Stimulated activated CD8-positive, alpha-beta memory T cell treated with anti-CD3 and anti-CD28 coated beads, Interleukin-7, amount 100 ng/mL, for 1 hour (primary cell): ENCODE measurements around the gene SCAP.

Source experiments
- DNase-seq, 2 donors: peaks; one replicate each; pipeline ENCODE4 v3.0.0-alpha.2; 2020; ENCODE audit warnings: low read depth in 2 of 2

Gene SCAP

DNA sequence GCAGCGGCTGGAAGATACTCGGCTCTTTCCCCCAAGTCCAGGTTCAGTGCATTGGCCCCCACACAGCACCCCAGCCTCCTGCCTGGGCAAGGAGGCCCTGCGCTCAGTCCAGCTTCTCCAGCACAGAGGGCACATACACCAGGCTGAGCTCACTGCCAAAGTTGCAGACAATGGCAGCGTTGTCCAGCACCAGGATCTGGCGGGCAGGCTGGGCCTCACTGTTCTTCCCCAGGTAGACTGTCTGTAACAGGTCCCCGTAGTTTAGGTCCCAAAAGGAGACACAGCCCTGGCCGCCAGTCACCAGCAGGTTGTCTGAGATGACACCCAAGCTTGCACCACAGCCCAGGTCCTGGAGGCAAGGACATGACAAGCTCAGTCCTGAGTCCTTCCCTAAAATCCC is 62.0 kb downstream of the SCAP start:
- no peak for DNase-seq

DNA sequence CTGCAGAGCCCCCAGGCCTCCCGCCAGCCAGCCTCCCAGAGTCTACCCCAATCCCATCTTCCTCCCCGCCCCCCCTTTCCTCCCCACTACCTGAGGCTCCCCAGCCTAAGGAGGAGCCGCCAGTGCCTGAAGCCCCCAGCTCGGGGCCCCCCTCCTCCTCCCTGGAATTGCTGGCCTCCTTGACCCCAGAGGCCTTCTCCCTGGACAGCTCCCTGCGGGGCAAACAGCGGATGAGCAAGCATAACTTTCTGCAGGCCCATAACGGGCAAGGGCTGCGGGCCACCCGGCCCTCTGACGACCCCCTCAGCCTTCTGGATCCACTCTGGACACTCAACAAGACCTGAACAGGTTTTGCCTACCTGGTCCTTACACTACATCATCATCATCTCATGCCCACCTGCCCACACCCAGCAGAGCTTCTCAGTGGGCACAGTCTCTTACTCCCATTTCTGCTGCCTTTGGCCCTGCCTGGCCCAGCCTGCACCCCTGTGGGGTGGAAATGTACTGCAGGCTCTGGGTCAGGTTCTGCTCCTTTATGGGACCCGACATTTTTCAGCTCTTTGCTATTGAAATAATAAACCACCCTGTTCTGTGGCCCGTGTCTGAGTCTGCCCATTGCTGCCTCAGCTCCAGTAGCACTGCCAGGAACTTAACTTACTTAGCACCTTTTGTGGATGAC is 62.8 kb downstream of the SCAP start:
- DNase-seq, result no peak

DNA sequence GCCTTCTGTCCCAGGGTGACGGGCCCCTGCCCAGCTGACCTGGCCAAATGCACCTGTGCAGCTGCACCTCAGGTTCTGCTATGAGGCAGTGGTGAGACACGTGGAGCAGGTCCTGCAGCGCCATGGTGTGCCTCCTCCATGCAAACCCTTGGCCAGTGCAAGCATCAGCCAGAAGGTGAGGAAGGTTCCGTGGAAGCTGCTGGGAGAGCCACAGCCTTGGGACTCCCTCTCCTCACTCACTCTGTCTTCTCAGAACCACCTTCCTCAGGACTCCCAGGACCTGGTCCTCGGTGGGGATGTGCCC is 63.3 kb downstream of the SCAP start:
- DNase-seq, result no peak

DNA sequence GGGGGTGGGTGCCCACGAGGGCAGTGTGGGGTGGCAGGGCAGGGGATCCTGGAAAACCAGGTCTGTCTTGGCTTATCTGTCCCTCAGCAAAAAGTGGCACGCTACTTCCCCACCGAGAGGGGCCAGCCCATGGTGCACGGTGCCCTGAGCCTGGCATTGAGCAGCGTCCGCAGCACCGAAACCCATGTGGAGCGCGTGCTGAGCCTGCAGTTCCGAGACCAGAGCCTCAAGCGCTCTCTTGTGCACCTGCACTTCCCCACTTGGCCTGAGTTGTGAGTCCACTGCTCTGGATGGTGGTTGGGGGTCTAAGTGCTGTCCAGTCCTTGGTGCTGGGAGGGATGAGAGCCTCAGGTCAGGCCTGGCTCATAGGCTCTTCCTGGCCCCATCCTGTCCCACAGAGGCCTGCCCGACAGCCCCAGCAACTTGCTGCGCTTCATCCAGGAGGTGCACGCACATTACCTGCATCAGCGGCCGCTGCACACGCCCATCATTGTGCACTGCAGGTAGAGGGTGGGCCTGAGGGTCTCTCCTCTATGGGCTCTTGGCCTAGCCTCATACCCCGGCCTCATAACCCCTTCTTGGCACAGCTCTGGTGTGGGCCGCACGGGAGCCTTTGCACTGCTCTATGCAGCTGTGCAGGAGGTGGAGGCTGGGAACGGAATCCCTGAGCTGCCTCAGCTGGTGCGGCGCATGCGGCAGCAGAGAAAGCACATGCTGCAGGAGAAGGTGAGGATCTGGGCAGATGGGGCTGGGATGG is 63.9 kb downstream of the SCAP start:
- DNase-seq, result no peak

DNA sequence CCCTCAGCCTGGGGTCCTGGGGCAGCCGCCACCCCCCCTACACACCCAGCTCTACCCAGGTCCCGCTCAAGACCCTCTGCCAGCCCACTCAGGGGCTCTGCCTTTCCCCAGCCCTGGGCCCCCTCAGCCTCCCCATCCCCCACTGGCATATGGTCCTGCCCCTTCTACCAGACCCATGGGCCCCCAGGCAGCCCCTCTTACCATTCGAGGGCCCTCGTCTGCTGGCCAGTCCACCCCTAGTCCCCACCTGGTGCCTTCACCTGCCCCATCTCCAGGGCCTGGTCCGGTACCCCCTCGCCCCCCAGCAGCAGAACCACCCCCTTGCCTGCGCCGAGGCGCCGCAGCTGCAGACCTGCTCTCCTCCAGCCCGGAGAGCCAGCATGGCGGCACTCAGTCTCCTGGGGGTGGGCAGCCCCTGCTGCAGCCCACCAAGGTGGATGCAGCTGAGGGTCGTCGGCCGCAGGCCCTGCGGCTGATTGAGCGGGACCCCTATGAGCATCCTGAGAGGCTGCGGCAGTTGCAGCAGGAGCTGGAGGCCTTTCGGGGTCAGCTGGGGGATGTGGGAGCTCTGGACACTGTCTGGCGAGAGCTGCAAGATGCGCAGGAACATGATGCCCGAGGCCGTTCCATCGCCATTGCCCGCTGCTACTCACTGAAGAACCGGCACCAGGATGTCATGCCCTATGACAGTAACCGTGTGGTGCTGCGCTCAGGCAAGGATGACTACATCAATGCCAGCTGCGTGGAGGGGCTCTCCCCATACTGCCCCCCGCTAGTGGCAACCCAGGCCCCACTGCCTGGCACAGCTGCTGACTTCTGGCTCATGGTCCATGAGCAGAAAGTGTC is 64.7 kb downstream of the SCAP start:
- DNase-seq, result no peak

DNA sequence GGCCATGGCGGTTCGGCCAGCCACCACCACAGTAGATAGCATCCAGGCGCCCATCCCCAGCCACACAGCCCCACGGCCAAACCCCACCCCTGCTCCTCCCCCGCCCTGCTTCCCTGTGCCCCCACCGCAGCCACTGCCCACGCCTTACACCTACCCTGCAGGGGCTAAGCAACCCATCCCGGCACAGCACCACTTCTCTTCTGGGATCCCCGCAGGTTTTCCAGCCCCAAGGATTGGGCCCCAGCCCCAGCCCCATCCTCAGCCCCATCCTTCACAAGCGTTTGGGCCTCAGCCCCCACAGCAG is 65.4 kb downstream of the SCAP start:
- no peak for DNase-seq

DNA sequence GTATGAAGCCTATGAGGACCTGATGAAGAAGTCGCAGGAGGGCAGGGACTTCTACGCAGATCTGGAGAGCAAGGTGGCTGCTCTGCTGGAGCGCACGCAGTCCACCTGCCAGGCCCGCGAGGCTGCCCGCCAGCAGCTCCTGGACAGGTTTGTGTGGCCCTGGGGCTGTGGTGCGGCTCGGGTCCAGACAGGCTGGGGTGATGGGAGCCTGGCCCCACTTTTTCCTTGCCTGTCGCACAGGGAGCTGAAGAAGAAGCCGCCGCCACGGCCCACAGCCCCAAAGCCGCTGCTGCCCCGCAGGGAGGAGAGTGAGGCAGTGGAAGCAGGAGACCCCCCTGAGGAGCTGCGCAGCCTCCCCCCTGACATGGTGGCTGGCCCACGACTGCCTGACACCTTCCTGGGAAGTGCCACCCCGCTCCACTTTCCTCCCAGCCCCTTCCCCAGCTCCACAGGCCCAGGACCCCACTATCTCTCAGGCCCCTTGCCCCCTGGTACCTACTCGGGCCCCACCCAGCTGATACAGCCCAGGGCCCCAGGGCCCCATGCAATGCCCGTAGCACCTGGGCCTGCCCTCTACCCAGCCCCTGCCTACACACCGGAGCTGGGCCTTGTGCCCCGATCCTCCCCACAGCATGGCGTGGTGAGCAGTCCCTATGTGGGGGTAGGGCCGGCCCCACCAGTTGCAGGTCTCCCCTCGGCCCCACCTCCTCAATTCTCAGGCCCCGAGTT is 65.9 kb downstream of the SCAP start:
- no peak for DNase-seq

DNA sequence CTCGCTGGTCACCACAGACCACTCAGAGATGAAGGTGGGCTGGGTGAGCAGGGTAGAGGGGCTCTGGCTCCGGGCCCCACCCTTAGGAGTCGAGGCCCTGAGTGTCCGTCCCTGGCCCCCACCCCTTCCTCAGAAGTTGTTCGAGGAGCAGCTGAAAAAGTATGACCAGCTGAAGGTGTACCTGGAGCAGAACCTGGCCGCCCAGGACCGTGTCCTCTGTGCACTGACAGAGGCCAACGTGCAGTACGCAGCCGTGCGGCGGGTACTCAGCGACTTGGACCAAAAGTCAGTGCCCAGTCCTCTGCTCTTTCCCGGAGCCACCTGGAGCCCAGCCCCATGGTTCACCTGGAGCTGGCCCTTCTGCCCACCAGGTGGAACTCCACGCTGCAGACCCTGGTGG is 66.5 kb downstream of the SCAP start:
- DNase-seq, result no peak

DNA sequence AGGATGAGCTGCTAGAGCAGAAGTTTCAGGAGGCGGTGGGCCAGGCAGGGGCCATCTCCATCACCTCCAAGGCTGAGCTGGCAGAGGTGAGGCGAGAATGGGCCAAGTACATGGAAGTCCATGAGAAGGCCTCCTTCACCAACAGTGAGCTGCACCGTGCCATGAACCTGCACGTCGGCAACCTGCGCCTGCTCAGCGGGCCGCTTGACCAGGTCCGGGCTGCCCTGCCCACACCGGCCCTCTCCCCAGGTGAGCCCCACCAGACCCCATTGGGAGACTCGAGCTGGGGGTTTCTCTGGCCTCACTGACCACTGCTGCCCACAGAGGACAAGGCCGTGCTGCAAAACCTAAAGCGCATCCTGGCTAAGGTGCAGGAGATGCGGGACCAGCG is 66.9 kb downstream of the SCAP start:
- no peak for DNase-seq

DNA sequence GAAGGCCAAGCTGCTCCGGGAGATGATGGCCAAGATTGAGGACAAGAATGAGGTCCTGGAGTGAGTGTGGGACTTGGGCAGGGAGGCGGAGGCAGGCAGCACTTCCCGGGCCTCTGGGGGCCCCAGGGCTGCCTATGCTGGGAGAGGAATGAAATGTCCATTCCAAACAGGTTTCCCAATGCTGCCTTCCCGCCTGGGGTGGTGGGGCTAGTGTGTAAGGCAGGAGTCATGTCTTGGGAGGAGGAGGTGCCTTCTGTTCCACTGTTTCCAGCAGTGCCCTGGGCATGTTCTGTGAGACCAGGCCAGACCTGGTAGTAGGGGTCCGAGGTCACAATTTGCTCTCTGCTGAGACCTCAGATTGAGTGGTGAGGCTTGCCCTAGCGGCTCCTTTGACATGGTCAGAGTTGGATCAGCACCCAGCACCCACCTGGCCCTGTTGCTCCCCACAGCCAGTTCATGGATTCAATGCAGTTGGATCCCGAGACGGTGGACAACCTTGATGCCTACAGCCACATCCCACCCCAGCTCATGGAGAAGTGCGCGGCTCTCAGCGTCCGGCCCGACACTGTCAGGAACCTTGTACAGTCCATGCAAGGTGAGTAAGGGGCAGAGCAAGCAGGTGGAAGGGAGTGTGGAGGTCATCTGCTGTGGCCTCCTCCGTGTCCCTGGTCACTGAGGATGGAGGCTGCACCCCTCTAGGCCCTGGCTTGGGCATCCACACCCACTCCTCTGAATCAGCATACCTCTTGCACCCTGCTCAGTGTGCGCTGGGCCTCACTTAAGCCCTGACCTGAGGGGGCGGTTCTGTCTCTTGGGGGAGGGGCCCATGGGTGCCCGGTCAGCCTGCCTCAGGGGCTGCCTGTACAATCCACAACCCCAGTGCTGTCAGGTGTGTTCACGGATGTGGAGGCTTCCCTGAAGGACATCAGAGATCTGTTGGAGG is 67.6 kb downstream of the SCAP start:
- DNase-seq, result no peak

DNA sequence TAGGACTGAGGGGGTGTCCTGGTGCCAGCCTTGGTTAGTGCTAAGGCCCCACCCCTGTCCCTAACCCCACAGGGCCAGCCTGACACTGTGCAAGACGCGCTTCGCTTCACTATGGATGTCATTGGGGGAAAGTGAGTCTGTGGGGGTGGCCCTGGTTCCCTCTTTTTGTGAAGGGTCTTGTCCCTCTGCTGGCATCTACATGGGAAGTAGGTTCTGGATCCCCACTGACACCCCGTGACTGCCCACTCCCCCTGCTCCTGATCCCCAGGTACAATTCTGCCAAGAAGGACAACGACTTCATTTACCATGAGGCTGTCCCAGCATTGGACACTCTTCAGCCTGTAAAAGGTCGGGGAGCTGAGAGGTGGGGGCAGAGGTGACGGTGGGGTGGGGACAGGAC is 68.5 kb downstream of the SCAP start:
- no peak for DNase-seq

DNA sequence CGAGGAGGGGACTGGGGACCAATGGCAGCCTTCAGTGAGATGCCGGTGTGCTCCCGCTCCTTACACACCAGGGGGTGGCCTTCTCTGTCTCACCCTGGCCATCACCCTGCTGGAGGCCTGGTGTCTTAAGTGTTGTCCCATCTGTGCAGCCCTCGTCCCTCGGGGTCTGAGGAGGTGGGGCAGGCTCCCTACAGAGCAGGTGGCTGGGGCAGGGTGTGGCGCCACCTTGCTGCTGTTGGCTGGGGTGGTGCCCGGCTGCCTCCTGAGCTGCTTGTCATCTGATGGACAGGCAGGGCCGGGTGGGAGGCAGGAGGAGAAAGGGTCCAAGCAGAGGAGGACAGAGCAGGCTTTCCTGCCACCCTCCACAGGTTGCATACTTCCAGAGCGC is 69.0 kb downstream of the SCAP start:
- no peak for DNase-seq

DNA sequence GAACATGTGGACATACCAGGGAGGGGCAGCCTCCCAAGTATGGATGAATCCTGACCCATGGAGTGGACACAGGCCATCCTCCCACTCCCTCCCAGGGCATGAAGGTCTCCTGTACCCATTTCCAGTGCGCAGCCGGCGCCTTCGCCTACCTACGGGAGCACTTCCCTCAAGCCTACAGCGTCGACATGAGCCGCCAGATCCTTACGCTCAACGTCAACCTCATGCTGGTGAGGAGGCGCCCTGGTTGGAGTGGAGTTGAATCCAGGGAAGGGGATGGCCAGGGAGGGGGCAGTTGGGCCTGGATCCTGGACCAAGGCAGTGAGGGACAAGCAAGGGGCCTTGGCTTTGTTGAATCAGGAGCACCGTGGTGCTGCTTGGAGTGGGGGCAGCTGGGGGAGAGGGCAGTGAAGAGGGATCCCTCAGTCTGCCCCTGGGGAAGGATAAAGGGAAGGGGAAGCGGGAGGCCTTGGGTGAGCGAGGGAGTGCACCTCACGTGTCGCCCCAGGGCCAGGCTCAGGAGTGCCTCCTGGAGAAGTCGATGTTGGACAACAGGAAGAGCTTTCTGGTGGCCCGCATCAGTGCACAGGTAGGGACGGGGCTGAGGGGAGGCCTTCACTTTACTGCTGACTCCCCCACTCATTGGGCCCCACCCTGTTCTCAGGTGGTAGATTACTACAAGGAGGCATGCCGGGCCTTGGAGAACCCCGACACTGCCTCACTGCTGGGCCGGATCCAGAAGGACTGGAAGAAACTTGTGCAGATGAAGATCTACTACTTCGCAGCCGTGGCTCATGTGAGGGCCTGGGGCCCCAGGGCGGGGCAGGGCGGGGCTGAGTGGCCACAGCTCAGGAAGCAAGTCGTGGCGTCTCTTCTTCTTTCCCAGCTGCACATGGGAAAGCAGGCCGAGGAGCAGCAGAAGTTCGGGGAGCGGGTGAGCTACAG is 69.7 kb downstream of the SCAP start:
- no peak for DNase-seq

DNA sequence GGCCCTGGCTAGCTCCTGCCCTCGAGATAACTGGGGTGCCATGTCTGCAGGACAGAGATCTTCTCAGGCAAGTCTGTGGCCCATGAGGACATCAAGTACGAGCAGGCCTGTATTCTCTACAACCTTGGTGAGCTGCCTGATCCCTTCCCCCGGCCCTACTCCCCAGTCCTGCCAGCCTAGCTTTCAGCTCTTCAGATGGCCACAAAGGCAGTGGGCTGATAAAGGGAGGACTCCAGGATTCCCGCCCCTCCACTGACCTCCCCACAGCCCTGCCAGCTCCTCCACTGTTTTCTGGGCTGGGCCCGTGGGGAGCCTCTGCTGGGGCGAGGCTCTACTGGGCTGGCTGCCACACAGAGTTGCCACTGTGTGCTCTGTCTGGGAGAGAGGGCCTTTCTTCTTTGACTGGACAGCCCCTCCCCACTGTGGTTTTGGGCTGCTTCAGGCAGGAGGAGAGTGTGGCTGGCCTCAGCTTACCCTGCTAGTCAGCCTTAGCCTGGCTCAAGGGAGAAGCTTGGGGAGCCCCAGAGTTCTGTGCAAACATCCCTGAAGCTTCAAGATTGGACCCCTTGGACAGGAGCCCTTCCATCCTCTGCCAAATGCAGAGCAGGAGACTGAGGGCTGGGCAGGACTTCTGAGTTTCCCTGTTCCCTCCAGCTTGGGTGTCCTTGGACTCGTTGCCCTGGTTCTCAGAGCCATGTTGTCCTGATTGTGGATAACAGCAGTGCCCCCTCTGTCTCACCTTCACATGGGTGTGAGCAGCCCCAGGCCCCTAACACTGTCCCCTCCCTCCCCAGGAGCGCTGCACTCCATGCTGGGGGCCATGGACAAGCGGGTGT is 70.6 kb downstream of the SCAP start:
- no peak for DNase-seq

DNA sequence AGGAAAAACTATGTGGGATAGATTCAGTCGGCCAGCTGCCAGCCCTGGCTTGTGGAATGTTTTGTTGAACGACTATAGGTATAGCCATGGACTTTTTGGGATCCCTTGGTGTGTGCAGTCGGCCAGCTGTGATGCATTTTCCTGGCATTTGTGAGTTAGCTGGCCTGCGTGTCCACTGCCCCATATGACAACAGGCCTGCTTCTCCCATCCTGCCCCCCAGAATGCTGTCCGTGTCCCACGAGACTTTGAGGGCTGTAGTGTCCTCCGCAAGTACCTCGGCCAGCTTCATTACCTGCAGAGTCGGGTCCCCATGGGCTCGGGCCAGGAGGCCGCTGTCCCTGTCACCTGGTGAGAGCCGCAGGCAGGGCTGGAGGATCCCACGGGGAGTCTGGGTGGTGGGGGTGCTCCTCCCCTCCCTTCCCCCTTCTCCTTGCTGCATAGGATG is 71.3 kb downstream of the SCAP start:
- no peak for DNase-seq

DNA sequence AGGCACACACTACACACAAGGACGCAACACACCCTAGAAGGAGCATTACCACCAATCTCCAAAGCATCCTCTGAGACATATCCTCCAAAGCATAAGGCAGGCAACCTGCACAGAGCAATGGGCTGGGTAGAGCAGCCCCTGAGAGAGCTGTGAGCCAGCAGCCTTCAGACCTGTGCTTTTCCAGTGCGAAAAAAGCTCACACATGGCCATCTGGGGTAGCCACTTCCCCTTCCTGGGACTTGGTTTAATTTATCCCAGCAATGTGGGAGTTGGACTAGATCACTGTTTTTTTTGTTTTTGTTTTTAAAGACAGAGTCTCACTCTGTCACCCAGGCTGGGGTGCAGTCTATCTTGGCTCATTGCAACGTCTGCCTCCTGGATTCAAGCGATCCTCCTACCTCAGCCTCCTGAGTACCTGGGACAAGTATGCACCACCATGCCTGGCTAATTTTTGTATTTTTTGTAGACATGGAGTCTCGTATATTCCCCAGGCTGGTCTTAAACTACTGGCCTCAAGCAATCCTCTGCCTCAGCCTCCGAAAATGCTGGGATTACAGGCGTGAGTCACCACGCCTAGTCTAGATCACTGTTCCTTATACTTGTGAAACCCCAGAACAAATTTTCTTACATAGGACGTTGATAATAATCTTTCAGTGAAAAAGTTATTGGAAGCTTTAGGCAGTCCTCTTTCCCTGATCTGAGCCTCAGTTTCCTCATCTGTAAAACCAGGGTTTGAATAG is 76.0 kb downstream of the SCAP start:
- DNase-seq, result no peak

DNA sequence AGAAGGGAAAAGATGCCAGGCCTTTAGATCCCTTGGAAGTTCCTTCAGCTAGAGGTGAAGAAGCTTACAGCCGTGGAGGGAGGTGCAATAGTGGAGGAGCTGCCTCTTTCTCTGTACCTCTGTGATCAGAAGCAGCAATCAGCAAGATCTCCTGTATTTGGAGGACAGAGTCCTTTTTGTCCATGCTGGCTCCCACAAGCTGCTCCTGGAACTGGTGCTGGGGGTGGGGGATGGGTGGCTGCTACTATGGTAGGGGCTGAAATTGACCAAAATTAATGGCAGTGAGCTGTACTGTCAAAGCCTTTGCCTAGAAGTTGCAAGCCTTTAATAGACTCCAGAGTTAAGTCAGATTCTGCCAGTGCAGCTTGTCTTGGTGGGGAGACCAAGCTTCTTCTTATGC is 76.7 kb downstream of the SCAP start:
- DNase-seq, result no peak

DNA sequence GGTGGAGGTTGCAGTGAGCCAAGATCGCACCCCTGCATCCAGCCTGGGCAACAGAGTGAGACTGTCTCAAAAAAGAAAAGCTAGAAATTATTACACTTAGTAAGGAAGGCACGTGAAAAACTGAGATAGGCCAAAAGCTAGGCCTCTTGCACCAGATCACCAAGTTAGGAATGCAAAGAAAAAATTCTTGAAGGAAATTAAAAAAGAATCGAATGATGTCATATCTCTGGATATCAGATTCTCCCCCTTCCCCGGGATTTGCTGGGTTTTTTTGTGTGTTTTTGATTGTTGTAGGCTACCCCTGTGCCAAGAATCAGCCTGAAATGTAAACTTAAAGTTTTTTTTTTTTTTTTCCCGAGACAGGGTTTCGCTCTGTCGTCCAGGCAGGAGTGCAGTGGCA is 77.5 kb downstream of the SCAP start:
- no peak for DNase-seq

DNA sequence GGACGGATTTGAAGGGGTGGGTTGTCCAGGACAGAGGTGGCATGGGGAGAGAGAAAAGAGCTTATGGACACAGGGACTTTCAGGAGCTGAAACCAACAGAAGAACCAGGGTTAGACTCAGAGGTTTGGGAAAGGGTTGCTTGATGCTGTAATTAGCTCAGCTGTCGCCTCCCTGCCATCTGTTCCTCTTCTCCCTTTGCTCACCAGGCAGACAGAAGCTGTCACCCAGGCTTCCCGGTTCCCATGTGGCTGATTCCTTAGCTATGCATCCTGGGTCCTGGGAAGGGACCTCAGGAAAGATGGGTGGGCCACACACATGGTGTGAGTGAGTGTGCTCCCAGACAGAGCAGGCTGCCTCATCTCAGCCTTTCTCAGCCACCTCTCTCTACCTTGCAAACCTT is 80.9 kb downstream of the SCAP start:
- no peak for DNase-seq
